ENCODE results near the gene CCL3. TPM values are rescaled to one million over a fixed set of nuclear protein-coding genes. Genes with fewer than 3 reads are reported as not detected.

The CCL3 gene
- total and polyA plus RNA-seq, 4 donors: 0.92 to 5.6 (median 1.8) TPM

DNA sequence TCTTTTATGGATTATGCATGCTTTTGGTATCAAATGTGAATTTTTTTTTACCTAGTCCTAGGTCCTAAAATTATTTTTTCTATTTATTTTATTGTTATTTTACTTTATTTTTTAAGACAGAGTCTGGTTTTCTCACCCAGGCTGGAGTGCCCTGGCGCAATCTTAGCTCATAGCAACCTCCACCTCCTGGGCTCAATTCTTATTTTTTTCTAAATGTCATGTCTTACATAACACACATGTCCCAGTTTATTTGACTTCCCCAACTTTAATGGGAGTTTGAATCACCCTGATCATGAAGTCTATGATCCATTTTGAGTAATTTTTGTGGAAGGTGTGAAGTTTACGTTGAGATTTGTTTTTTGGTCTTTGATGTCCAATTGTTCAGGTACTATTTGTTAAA is 29.1 kb downstream of the CCL3 start (continued):
- TF ChIP-seq, protein P1, sequence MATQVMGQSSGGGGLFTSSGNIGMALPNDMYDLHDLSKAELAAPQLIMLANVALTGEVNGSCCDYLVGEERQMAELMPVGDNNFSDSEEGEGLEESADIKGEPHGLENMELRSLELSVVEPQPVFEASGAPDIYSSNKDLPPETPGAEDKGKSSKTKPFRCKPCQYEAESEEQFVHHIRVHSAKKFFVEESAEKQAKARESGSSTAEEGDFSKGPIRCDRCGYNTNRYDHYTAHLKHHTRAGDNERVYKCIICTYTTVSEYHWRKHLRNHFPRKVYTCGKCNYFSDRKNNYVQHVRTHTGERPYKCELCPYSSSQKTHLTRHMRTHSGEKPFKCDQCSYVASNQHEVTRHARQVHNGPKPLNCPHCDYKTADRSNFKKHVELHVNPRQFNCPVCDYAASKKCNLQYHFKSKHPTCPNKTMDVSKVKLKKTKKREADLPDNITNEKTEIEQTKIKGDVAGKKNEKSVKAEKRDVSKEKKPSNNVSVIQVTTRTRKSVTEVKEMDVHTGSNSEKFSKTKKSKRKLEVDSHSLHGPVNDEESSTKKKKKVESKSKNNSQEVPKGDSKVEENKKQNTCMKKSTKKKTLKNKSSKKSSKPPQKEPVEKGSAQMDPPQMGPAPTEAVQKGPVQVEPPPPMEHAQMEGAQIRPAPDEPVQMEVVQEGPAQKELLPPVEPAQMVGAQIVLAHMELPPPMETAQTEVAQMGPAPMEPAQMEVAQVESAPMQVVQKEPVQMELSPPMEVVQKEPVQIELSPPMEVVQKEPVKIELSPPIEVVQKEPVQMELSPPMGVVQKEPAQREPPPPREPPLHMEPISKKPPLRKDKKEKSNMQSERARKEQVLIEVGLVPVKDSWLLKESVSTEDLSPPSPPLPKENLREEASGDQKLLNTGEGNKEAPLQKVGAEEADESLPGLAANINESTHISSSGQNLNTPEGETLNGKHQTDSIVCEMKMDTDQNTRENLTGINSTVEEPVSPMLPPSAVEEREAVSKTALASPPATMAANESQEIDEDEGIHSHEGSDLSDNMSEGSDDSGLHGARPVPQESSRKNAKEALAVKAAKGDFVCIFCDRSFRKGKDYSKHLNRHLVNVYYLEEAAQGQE (IDR thresholded peaks at IDR 0.05): no peak
- TF ChIP-seq HNF4G (IDR thresholded peaks at IDR 0.05) (no peak), RXRA (IDR thresholded peaks at IDR 0.05) (no peak), FOXA2 (IDR thresholded peaks at IDR 0.05) (no peak), SP1 (IDR thresholded peaks at IDR 0.05) (no peak), HNF4A (conservative IDR thresholded peaks at IDR 0.05) (no peak), FOXA1 (IDR thresholded peaks at IDR 0.05) (no peak), JUND (IDR thresholded peaks at IDR 0.05) (no peak), TAF1 (conservative IDR thresholded peaks at IDR 0.05) (no peak), GABPA (IDR thresholded peaks at IDR 0.05 in 1 of 2, conservative IDR thresholded peaks at IDR 0.05 in 1 of 2) (no peak)
- TF ChIP-seq, protein P2, sequence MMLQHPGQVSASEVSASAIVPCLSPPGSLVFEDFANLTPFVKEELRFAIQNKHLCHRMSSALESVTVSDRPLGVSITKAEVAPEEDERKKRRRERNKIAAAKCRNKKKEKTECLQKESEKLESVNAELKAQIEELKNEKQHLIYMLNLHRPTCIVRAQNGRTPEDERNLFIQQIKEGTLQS (IDR thresholded peaks at IDR 0.05): no peak

DNA sequence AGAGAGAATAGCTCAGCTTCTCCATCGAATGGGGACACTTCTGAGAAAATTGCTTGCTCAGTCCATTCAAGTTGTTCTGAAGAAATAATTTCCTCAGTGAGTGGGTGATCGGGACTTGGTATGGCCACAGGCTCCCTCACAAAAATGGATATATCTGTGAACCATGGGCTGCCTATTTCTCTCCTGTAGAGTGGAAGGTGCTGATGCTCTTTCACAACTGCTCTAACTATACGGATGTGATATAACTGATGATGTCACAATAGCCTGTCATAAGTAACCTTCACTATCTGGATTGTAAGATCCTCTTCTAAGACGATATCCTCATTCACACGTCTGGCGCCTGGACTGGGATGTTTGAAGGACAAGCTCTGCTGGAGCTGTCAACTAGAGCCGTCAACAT is 30.5 kb downstream of the CCL3 start:
- WGBS: 94% methylated on average over 7 of the region's 7 CpGs
- peaks cover 0 to 4% (median 0%) of the 10 kb centered on the region in 4 donors for H3K4me1 ChIP-seq (ENCODE audit: control insufficient read depth in 4 of 4, insufficient read depth in 4 of 4, low read length in 3 of 4)
- no peak for DNase-seq (ENCODE audit: low spot score)
- no peak overlapping the region for H3K27ac ChIP-seq (ENCODE audit: low read depth in 1 of 2, low read length in 2 of 2)
- H3K9ac ChIP-seq (ENCODE audit: low read depth in 1 of 2, low read length in 2 of 2): no peak overlapping the region
- H3K9me3 ChIP-seq (ENCODE audit: control insufficient read depth in 4 of 4, low read length in 3 of 4): no peaks in the 10 kb centered on the region
- no peak overlapping the region for H3K4me3 ChIP-seq (ENCODE audit: low read depth in 1 of 3, low read length in 3 of 3)
- H3K27me3 ChIP-seq (ENCODE audit: control insufficient read depth in 4 of 4, insufficient read depth in 4 of 4, low read length in 3 of 4): no peaks in the 10 kb centered on the region
- H3K36me3 ChIP-seq (ENCODE audit: control insufficient read depth in 4 of 4, insufficient read depth in 3 of 4, low read depth in 1 of 4, low read length in 3 of 4): no peaks in the 10 kb centered on the region
- TF ChIP-seq, protein P1 (IDR thresholded peaks at IDR 0.05): no peak
- TF ChIP-seq HNF4G (IDR thresholded peaks at IDR 0.05) (no peak), RXRA (IDR thresholded peaks at IDR 0.05) (no peak), FOXA2 (IDR thresholded peaks at IDR 0.05) (no peak), YY1 (IDR thresholded peaks at IDR 0.05) (no peak), JUND (IDR thresholded peaks at IDR 0.05) (no peak), EGR1 (IDR thresholded peaks at IDR 0.05; ENCODE audit: low read depth in 2 of 2) (no peak), RAD21 (IDR thresholded peaks at IDR 0.05) (no peak), FOXA1 (IDR thresholded peaks at IDR 0.05) (no peak), HNF4A (conservative IDR thresholded peaks at IDR 0.05) (no peak), NR2F2 (IDR thresholded peaks at IDR 0.05) (no peak), TAF1 (conservative IDR thresholded peaks at IDR 0.05) (no peak)
- TF ChIP-seq, protein P3, sequence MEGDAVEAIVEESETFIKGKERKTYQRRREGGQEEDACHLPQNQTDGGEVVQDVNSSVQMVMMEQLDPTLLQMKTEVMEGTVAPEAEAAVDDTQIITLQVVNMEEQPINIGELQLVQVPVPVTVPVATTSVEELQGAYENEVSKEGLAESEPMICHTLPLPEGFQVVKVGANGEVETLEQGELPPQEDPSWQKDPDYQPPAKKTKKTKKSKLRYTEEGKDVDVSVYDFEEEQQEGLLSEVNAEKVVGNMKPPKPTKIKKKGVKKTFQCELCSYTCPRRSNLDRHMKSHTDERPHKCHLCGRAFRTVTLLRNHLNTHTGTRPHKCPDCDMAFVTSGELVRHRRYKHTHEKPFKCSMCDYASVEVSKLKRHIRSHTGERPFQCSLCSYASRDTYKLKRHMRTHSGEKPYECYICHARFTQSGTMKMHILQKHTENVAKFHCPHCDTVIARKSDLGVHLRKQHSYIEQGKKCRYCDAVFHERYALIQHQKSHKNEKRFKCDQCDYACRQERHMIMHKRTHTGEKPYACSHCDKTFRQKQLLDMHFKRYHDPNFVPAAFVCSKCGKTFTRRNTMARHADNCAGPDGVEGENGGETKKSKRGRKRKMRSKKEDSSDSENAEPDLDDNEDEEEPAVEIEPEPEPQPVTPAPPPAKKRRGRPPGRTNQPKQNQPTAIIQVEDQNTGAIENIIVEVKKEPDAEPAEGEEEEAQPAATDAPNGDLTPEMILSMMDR (IDR thresholded peaks at IDR 0.05; ENCODE audit: low read depth, low read length, missing input control): no peak
- TF ChIP-seq, protein P4, sequence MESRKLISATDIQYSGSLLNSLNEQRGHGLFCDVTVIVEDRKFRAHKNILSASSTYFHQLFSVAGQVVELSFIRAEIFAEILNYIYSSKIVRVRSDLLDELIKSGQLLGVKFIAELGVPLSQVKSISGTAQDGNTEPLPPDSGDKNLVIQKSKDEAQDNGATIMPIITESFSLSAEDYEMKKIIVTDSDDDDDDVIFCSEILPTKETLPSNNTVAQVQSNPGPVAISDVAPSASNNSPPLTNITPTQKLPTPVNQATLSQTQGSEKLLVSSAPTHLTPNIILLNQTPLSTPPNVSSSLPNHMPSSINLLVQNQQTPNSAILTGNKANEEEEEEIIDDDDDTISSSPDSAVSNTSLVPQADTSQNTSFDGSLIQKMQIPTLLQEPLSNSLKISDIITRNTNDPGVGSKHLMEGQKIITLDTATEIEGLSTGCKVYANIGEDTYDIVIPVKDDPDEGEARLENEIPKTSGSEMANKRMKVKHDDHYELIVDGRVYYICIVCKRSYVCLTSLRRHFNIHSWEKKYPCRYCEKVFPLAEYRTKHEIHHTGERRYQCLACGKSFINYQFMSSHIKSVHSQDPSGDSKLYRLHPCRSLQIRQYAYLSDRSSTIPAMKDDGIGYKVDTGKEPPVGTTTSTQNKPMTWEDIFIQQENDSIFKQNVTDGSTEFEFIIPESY (IDR thresholded peaks at IDR 0.05): no peak
- TF ChIP-seq, protein P2 (IDR thresholded peaks at IDR 0.05): no peak

Measured in liver (tissue), 9 donors.